NB4 (cell line): ENCODE measurements around the gene FCRL3.

ENCODE experiments used
- DNase-seq: peaks from one replicate; pipeline ENCODE4 v3.0.0; 2010; ENCODE audit warnings: low read depth
- H3K4me3 ChIP-seq: one replicate; pipeline ENCODE4 v1.5.1; 2011; ENCODE audit warnings: mild to moderate bottlenecking, low read depth, low read length, moderate library complexity
- MAX ChIP-seq: IDR thresholded peaks from 2 replicates; pipeline ENCODE4 v1.6.1; 2011; ENCODE audit warnings: low read depth, low read length
- MYC ChIP-seq: IDR thresholded peaks from 2 replicates; pipeline ENCODE4 v1.6.1; 2011; ENCODE audit warnings: low read depth, low read length
- POLR2A ChIP-seq: IDR thresholded peaks from 2 replicates; pipeline ENCODE4 v1.6.1; 2011; ENCODE audit warnings: mild to moderate bottlenecking; ENCODE audit not compliant: insufficient read length; ENCODE audit errors: extremely low read depth
- TF ChIP-seq, protein P1 (sequence below): IDR thresholded peaks from one replicate; pipeline ENCODE4 v1.5.1; 2012; ENCODE audit warnings: low read depth, low read length

The FCRL3 gene

DNA sequence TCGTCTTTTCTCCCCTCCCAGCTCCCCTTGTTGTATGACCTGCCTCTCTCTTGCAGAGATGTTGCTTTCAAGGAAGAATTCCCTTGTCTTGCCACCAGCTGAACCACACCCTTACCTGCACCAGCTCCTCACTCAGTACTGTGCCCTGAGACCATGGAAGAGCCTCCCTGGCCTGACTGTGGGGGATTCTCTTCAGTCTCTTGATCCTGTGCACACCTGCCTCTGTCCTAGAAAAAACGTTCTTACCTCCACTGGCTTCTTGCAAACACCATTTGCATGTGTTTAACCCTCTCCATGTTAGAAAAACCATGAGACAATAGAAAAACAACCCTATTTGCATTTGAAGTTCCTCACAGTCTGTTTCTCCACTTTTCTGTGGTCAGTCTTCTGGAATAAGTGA is 59.4 kb downstream of the FCRL3 start:
- H3K4me3 ChIP-seq = no peak overlapping the region
- TF ChIP-seq MAX = no peak
- TF ChIP-seq POLR2A = no peak
- TF ChIP-seq MYC = no peak
- no peak for DNase-seq

- no peak overlapping the region for H3K4me3 ChIP-seq
- TF ChIP-seq MAX = no peak
- TF ChIP-seq POLR2A = no peak
- TF ChIP-seq, protein P1, sequence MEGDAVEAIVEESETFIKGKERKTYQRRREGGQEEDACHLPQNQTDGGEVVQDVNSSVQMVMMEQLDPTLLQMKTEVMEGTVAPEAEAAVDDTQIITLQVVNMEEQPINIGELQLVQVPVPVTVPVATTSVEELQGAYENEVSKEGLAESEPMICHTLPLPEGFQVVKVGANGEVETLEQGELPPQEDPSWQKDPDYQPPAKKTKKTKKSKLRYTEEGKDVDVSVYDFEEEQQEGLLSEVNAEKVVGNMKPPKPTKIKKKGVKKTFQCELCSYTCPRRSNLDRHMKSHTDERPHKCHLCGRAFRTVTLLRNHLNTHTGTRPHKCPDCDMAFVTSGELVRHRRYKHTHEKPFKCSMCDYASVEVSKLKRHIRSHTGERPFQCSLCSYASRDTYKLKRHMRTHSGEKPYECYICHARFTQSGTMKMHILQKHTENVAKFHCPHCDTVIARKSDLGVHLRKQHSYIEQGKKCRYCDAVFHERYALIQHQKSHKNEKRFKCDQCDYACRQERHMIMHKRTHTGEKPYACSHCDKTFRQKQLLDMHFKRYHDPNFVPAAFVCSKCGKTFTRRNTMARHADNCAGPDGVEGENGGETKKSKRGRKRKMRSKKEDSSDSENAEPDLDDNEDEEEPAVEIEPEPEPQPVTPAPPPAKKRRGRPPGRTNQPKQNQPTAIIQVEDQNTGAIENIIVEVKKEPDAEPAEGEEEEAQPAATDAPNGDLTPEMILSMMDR = no peak
- TF ChIP-seq MYC = no peak
- DNase-seq = no peak
Observed at GRCh38 chr1:157639800-157640199, 60.8 kb downstream of the FCRL3 start.

- no peak for TF ChIP-seq MYC
- no peak for DNase-seq
- H3K4me3 ChIP-seq = no peak overlapping the region
Observed at GRCh38 chr1:157628773-157629172, 71.8 kb downstream of the FCRL3 start.
